Uterus (tissue), 4 donors: ENCODE data around the gene CCDC54. TPM values are rescaled to one million over a fixed set of nuclear protein-coding genes. Genes with fewer than 3 reads are reported as not detected.

Experiments used
- DNase-seq, 2 donors: peaks; one replicate each; pipeline ENCODE4 v3.0.0-alpha.2; 2019 to 2020
- H3K27ac ChIP-seq, 2 donors: fragments of 200-600 bp; sonication (generic); 1 replicate in 1 of 2; 2 replicates in 1 of 2; pipeline ENCODE4 v1.5.1; 2016 to 2018
- H3K27me3 ChIP-seq, 2 donors: fragments of 200-600 bp; sonication (generic); one replicate each; pipeline ENCODE4 v1.5.1; 2018 to 2019; ENCODE audit warnings: control low read depth in 1 of 2
- H3K36me3 ChIP-seq, 2 donors: fragments of 200-600 bp; sonication (generic); one replicate each; pipeline ENCODE4 v1.5.1; 2019; ENCODE audit warnings: control low read depth in 1 of 2
- H3K4me1 ChIP-seq, 2 donors: fragments of 200-600 bp; sonication (generic); one replicate each; pipeline ENCODE4 v1.5.1; 2018 to 2019; ENCODE audit warnings: control low read depth in 1 of 2
- H3K4me3 ChIP-seq, 2 donors: fragments of 200-600 bp; sonication (generic); 1 replicate in 1 of 2; 2 replicates in 1 of 2; pipeline ENCODE4 v1.5.1; 2018 to 2019; ENCODE audit warnings: mild to moderate bottlenecking in 1 of 2
- H3K9me3 ChIP-seq, 2 donors: fragments of 200-600 bp; sonication (generic); one replicate each; pipeline ENCODE4 v1.5.1; 2019; ENCODE audit warnings: control low read depth in 1 of 2
- CTCF ChIP-seq, 4 experiments: fragments of 200-600 bp in 2 of 4; fragments of 450-650 bp in 2 of 4; sonication (generic) in 2 of 4; IDR thresholded peaks; one replicate each; pipeline ENCODE4 v1.5.1; 2016 to 2019; ENCODE audit warnings: antibody characterized with exemption in 4 of 4, mild to moderate bottlenecking in 2 of 4, moderate library complexity in 1 of 4
- POLR2A ChIP-seq, 2 donors: fragments of 450-650 bp; IDR thresholded peaks; one replicate each; pipeline ENCODE4 v1.6.1; 2016; ENCODE audit warnings: antibody characterized with exemption in 2 of 2, mild to moderate bottlenecking in 1 of 2, moderate library complexity in 1 of 2
- intact Hi-C: fragments of 100-400 bp; cut with DNase I; formaldehyde crosslinking; loops from one replicate; pipeline ENCODE4 v1.15.1; 2023; ENCODE audit warnings: low total_unique reads
- total RNA-seq, 4 donors: library from RNA; depleted of rRNA in 3 of 4; stranded (reverse); fragments of >200 nt in 3 of 4; gene quantifications; one replicate each; pipeline versions ENCODE4 v1.1.0 to v1.2.4, GENCODE V29; 2014 to 2023
- donor health status: DM: yes; HTN: yes; CAD: no.

CCDC54 gene
- total RNA-seq, 4 donors from 2014 or later = not detected

- TF ChIP-seq POLR2A (IDR thresholded peaks at IDR 0.05) = no peak
- no peak for TF ChIP-seq CTCF (IDR thresholded peaks at IDR 0.05)
- Histone ChIP-seq H3K27me3 (no peaks in the 10 kb centered on the region), H3K27ac (no peak overlapping the region), H3K4me3 (no peak overlapping the region), H3K36me3 (no peaks in the 10 kb centered on the region), H3K9me3 (no peaks in the 10 kb centered on the region), H3K4me1 (no peaks in the 10 kb centered on the region)
- DNase-seq = no peak
- intact Hi-C loops = no loop called here
Measured at GRCh38 chr3:107346564-107346963, 30.7 kb upstream of the CCDC54 start.

- Histone ChIP-seq H3K9me3 (no peaks in the 10 kb centered on the region), H3K4me3 (no peak overlapping the region), H3K27me3 (no peaks in the 10 kb centered on the region), H3K36me3 (no peaks in the 10 kb centered on the region), H3K27ac (no peak overlapping the region), H3K4me1 (no peaks in the 10 kb centered on the region)
- DNase-seq = no peak
- intact Hi-C loops = no loop called here
- TF ChIP-seq POLR2A (IDR thresholded peaks at IDR 0.05) = no peak
- no peak for TF ChIP-seq CTCF (IDR thresholded peaks at IDR 0.05)
Measured at GRCh38 chr3:107347751-107348150, 29.5 kb upstream of the CCDC54 start.

DNA sequence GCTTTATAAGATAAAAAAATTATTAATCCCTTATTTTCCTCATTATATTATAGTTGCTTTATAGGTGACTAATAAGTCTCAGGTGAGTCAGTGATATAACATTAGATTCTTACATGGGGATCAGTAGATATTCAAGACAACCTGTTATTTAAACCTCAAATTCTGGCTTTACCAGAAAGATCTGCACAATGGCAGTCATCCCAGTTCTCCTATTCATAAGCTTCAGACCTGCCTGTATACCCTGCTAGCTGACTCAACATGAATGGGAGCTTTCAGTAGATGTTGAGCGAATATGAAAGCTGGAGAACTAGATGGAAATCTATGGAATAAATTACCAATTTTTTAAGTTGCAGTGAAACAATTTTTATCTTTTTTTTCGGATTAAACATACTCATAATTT lies 20.5 kb upstream of the CCDC54 start:
- no peaks in the 10 kb centered on the region for H3K4me1 ChIP-seq
- H3K36me3 ChIP-seq = no peaks in the 10 kb centered on the region
- no peak overlapping the region for H3K4me3 ChIP-seq
- intact Hi-C loops = no loop called here
- no peak for DNase-seq
- H3K27ac ChIP-seq = no peak overlapping the region
- H3K9me3 ChIP-seq = no peaks in the 10 kb centered on the region
- no peak for TF ChIP-seq CTCF (IDR thresholded peaks at IDR 0.05)
- no peak for TF ChIP-seq POLR2A (IDR thresholded peaks at IDR 0.05)
- no peaks in the 10 kb centered on the region for H3K27me3 ChIP-seq

DNA sequence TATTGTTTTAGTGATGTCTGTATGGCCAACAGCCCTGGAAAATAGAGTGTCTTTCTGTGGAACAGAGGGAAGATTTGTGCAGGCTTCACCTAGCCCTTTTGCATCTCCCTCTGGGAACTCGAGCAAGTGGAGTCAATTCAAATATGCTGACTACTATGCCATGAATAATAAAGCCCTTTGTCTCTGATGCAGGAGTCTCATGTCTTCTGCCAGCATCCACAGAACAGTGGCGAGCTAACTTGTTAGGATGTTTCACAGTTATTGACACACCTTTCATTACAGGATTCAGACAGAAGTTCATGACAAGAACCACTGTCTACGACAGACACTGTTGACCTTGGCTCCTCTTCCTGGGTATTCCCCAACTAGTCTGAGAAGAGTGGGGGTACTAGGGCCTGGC lies 15.6 kb upstream of the CCDC54 start:
- TF ChIP-seq CTCF (IDR thresholded peaks at IDR 0.05) (no peak), POLR2A (IDR thresholded peaks at IDR 0.05) (no peak)
- no peak for DNase-seq
- intact Hi-C loops = no loop called here

DNA sequence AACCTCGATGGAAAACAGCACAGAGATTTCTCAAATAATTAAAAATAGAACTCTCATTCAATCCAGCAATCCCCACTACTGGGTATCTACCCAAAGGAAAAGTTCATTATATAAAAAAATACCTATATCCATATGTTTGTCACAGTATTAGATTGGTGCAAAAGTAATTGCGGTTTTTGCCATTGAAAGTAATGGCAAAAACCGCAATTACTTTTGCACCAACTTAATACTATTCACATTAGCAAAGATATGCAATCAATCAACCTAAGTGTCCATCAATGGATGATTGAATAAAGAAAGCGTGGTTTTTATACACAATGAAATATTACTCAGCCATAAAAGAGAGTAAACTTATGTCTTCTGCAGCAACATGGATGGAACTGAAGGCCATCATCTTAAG lies 12.2 kb upstream of the CCDC54 start:
- Histone ChIP-seq H3K27me3 (no peaks in the 10 kb centered on the region), H3K36me3 (no peaks in the 10 kb centered on the region), H3K4me3 (no peak overlapping the region), H3K4me1 (no peaks in the 10 kb centered on the region), H3K27ac (no peak overlapping the region), H3K9me3 (no peaks in the 10 kb centered on the region)
- intact Hi-C loops = no loop called here
- TF ChIP-seq CTCF (IDR thresholded peaks at IDR 0.05) = no peak
- no peak for TF ChIP-seq POLR2A (IDR thresholded peaks at IDR 0.05)
- DNase-seq = no peak

More for the DNA sequence above, 15.6 kb upstream of the CCDC54 start:
- no peaks in the 10 kb centered on the region for H3K36me3 ChIP-seq
- H3K27me3 ChIP-seq = no peaks in the 10 kb centered on the region
- no peaks in the 10 kb centered on the region for H3K4me1 ChIP-seq
- no peaks in the 10 kb centered on the region for H3K9me3 ChIP-seq
- no peak overlapping the region for H3K27ac ChIP-seq
- H3K4me3 ChIP-seq = no peak overlapping the region
